CD4-positive, alpha-beta T cell treated with Interferon gamma for 1 hour (primary cell): ENCODE results near the gene PHAX.
A peak's percentile ranks its signal among the peaks of the same experiment; 100 is the strongest.
"Not testable (repeated sequence)": the region's sequence is repeated elsewhere in the genome, so short reads cannot be mapped to it uniquely, and the experiment has no call there.

ENCODE experiments used
- DNase-seq: peaks from one replicate; pipeline ENCODE4 v3.0.0-alpha.2; 2020

Gene PHAX, protein sequence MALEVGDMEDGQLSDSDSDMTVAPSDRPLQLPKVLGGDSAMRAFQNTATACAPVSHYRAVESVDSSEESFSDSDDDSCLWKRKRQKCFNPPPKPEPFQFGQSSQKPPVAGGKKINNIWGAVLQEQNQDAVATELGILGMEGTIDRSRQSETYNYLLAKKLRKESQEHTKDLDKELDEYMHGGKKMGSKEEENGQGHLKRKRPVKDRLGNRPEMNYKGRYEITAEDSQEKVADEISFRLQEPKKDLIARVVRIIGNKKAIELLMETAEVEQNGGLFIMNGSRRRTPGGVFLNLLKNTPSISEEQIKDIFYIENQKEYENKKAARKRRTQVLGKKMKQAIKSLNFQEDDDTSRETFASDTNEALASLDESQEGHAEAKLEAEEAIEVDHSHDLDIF

DNA sequence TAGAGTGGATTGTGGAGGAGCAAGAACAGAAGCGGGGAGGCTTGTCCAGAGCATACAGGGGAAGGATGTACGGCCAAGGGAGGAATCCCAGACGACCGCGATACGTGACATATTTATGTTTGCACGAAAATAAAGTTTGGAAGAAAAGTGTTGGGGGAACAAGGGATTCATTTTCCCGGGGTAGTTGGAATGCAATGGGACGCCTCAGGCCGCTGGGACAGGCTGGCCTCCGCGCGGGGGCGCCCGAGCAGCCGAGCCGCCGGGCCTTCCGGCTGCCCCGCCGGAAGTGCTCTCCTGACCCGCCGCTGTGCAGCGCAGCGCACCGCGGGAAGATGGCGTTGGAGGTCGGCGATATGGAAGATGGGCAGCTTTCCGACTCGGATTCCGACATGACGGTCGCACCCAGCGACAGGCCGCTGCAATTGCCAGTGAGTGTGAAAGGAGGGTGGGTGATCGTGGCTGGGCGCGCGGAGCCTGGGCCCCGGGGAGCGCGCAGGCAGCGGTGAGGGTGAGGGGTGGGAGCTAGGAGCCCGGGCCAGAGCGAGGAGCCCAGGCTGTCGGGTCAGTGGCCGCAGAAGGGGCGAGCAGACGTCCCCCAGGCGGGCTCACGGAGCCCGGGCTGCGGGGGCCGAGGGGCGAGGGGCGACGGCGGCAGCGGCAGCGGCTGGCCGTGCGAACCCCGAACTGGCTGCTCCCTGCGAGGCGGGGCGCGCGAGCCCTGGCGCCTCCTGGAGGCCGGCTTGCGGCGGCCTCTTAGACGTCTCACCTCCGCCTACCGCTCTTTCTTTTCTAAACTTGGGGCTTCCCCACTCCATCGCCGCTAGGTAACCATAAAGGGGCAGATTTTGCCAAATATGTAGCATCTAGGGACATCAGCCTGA is at the start of gene PHAX:
TSS of gene PHAX (plus strand) at position 317 of the 881 bp plus-strand sequence. CDS start at position 333, 16 bp downstream.
- peak; percentile 74 for DNase-seq

DNA sequence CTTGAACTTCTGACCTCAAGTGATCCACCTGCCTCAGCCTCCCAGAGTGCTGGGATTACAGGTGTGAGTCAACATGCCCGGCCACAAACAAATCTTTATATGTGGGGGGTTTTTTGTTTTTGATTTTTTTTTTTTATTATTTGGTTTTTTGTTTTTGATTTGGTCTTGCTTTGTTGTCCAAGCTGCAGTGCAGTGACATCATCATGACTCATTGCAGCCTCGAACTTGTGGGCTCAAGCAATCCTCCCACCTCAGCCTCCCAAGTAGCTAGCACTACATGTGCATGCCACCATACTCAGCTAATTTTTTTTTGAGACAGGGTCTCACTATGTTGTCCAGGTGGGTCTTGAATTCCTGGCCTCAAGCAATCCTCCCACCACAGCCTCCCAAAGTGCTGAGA is 48.1 kb upstream of the PHAX start:
- no peak for DNase-seq

DNA sequence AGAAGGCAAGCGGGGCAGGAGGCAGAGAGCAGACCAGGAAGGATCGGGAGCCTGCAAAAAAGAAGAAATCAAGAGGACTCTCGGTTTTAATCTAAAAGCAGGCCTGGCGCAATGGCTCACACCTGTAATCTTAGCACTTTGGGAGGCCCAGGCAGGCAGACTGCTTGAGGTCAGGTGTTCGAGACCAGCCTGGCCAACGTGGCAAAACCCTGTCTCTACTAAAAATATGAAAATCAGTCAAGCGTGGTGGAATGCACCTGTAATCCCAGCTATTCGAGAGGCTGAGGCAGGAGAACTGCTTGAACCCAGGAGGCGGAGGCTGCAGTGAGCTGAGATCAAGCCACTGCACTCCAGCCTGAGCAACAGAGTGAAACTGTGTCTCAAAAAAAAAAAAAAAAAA is 45.6 kb upstream of the PHAX start:
- DNase-seq = not testable (repeated sequence)

DNA sequence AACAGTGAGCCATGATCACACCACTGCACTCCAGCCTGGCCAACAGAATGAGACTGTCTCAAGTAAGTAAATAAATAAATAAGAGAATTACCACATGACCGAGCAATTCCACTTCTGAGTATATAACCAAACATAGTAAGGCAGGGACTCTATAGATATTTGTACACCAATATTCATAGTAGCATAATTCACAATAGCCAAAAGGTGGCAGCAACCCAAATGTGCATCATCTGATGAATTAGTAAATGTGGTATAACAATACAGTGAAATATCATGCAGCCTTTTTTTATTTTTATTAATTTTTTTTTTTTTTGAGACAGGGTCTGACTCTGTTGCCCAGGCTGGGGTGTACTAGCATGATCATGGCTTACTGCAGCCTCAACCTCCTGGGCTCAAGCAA is 38.8 kb upstream of the PHAX start:
- no peak for DNase-seq

DNA sequence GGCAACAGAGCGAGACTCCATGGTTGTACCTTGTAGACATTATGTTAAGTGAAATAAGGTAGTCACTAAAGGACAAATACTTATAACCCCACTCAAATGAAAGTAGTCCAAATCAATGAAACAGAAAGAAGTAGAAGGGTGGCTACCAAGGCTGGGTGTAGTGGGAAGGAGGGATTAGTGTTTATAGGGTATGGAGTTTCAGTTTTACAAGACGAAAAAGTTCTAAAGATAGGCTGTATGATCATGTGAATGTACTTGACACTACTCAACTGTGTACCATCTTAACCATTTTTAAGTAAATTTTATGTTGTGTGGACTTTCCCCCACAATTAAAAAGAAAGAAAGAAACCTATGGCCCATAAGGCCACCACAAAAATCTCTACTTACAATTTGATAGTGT is 37.9 kb upstream of the PHAX start:
- no peak for DNase-seq

DNA sequence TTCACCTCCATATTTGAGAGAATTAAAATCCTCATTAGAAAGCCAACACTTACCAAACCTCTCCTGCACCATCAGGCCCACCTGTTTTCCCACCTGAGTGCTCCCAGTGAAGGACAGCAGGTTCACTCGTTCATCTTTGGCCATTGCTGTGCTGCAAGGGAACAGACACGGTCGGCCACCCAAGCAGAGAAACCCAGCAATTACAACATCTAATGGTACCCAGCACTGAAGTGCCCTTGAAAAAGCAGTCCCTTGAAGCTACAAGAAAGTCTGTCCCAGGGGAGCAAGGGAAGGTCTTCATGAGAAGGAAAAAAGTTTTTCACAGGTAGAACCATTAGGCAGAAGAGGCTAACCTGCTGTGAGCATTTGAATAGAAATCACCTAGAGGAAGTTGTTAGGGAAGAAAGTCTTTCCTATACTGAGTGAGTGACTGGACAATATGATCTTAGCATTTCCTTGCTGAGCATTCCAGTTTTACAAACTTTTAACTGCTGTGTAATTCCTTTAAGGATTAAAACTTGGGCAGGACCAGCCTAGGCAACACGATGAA is 32.5 kb upstream of the PHAX start:
- DNase-seq = no peak

DNA sequence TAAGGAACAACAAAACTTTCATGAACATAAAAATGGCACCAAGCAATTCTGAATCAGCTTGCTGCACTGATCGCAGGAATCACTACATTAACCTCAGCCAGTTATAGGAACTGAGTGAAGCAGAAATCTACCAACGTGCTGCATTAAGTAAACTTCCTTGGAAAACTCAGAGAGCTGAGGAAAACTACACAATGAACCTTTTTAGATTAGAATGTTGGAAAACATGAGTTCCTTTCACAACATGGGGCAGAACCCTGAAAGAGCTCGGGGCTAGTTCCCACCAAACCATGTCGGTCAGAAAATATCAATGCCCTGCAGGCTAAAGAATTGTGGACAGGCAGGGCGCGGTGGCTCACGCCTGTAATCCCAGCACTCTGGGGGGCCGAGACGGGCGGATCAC is 25.1 kb upstream of the PHAX start:
- DNase-seq = no peak

DNA sequence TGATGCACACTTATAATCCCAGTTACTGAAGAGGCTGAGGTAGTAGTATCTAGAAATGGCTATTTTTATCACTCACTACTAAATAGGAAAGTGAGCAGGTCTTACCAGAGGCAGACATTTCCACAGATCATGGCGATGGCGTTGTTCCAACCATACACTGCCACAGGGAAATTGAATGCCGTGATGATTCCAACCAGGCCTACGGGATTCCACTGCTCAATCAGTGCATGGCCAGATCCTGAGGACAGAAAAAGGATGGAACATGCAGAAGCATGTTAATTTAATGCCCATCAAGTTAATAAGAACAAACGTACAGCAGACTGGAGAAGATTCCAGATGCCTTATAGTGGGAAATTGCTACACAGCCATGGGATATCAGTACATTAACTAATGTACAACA is 23.8 kb upstream of the PHAX start:
- DNase-seq = no peak

DNA sequence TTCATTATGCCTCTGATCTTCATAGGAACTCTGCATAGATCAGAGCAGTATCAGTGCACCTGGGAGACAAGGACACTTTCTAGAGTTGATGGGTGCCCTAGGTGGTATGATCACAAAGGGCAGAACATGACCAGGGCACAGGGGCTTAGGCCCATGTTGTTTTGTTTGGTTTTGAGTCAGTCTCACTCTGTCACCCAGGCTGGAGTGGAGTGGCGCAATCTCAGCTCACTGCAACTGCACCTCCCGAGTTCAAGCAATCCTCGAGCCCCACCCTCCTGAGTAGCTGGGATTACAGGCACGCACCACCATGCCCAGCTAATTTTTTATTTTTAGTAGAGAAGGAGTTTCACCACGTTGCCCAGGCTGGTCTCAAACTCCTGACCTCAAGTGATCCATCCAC is 23.3 kb upstream of the PHAX start:
- DNase-seq = no peak

DNA sequence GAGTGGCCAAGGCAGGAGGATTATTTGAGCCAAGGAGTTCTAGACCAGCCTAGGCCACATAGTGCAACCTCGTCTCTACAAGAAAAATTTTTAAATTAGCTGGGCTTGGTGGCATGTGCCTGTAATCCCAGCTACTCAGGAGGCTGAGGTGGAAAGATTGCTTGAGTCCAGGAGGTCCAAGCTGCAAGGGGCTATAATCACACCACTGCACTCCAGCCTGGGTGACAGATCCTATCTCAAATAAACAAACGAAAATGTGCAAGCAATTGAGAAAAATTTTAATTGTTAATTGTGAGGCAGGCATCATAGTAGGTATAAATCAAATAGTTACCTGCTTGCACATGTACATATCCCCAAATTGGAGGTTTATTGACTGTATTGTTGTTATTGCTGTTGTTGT is 21.0 kb upstream of the PHAX start:
- no peak for DNase-seq

DNA sequence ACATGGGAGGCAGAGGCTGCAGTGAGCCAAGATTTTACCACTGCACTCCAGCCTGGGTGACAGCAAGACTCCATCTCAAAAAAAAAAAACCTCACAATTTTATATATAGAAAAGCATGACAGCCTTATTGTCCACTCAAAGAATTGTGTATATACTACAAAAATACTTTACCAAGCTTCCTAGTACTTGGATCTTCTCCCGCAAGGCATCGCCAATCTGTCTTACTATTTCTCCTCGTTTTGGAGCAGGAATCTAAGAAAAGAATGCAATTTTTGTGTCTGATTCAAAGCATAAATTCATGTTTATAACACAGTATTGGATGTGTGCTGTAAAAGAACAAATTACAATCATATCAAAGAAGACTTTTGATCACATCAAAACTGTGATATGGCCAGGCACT is 17.0 kb upstream of the PHAX start:
- no peak for DNase-seq

DNA sequence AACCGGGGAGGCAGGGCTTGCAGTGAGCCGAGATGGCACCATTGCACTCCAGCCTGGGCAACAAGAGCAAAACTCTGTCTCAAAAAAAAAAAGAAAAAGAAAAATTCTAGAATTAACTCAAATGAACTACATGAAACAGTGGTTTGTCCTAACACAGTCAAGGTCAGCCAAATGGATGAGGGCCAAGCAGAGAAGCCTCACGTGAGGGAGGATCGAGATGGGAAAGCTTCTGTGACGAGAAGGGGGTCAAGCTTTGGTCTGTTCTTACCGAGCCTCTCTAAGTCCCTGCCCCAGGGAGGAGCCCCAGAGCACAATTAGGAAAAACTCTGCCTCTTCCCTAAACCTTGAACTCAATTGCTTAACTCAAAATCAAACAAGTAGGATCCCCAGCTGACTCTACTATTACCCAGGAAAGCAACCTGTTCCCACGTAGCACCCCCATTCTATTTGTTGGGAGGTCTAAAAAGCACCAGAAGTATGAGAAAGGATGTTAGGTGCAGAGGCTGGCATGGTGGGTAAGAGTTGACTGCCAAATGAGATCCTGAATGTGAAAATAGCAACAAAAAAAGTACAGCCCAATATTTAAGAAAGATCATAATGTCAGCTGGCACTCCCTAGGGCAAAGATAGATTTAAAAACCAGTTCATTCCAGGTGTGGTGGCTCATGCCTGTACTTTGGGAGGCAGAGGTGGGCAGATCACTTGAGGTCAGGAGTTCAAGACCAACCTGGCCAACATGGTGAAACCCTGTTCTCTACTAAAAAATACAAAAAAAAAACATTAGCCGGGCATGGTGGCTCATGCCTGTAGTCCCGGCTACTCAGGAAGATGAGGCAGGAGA is 13.0 kb upstream of the PHAX start:
- no peak for DNase-seq

DNA sequence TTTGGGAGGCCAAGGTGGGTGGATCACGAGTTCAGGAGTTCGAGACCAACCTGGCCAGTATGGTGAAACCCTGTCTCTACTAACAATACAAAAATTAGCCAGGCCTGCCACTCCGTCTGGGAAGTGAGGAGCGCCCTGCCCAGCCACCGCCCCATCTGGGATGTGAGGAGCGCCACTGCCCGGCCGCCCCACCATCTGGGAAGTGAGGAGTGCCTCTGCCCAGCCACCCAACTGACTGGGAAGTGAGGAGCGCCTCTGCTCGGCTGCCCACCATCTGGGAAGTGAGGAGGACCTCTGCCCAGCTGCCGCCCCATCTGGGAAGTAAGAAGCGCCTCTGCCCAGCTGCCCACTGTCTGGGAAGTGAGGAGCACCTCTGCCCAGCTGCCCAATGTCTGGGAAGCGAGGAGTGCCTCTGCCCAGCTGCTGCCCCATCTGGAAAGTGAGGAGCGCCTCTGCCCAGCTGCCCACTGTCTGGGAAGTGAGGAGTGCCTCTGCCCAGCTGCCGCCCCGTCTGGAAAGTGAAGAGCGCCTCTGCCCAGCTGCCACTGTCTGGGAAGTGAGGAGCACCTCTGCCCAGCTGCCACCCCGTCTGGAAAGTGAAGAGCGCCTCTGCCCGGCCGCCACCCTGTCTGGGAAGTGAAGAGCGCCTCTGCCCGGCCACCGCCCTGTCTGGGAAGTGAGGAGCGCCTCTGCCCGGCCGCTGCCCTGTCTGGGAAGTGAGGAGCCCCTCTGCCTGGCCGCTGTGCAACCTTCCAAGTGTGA is 11.0 kb upstream of the PHAX start:
- no peak for DNase-seq

DNA sequence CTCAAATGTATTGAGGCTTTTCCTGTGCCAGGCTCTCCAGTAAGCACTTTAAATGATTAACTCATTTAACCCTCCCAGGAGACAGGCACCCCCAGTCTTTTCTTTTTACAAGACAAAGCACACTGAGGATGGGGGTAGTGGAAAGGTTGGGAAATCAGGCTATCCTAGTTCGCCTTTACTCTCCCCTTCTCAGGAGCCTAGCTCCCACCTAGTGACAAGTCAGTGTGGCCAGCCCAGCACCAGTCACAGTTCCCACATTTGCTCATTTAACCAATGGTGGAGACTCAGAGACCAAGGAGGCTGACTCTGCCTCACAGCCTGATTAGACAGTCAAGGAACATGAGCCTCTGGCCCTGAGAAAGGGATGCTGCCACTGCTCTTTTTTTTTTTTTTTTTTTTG is 9.2 kb upstream of the PHAX start:
- DNase-seq = no peak

DNA sequence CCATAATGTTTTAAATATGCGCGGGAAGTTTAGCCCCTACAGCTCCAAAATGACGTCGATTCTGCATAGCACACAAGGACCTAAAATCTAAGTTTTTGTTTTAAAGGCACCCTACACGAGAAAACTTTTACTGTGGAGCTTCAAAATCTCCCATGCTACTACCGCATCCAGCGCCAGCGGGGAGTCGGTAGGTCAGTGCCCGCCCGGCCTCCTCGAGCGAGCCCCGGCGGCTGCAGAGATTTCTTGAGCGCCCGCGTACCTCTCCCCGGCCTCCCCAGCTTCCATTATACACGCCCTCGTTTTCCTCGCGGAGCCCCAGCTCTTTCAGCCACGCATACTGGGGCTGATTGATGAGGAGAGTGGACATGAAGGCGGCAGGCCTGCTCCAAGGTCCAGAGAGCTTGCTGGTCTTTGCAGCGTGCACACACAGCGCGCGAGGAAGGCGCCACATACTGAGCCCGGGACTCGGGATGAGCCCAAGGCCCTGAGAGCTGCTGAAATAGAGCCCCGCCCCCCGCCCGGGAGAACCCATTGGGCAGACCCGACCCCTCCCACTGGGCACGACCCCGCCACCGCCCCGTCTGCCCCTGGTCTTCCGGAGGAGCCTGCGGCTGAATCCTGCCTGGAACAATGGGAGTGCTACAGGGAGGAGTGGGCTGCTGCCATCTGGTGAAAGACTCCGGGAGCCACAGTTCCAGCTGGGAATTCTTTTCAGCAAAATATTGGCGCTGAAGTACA is 5.8 kb upstream of the PHAX start, which contains the start of gene ALDH7A1:
TSS of gene ALDH7A1 (minus strand) at position 472 of the 738 bp plus-strand sequence. CDS start at position 451, 21 bp downstream.
- DNase-seq = peak; percentile 41

DNA sequence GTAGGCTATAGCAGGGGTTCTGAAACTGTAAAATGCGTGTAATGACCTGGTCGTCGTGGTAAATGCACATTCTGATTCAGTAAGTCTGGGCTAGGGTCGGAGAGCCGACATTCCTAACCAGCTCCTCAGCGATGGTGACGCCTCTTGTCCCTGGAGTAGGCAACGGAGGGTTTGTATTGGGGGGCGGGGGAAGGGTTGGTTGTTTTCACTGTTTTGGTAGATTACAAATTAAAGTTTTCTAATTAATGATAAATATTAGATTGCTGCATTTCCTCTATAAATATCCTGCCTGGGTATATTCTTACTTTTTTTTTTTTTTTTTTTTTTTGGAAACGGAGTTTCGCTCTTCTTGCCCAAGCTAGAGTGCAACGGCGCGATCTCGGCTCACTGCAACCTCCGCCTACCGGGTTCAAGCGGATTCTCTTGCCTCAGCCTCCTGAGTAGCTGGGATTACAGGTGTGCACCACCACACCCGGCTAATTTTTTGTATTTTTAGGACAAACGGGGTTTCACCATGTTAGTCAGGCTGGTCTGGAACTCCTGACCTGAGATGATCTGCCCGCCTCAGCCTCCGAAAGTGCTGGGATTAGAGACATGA is 5.2 kb upstream of the PHAX start:
- DNase-seq = no peak

DNA sequence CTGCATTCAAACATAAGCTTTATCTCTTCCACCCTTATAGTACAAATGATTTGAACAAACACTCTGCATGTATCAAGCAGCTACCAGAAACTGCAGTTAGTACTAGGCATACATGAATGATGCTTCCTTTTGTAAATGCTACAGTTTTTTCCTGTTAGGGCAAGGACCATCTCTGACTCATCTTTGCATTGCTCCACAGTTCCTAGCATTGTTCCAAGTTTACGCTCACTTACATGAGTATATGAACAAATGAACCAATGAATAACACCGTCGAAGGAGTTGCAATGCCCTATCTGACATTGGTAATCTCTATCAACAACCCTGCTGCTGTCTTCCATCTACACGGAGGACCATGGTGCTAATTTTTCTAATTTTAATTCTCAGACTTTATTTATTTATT is 3.6 kb upstream of the PHAX start:
- no peak for DNase-seq

DNA sequence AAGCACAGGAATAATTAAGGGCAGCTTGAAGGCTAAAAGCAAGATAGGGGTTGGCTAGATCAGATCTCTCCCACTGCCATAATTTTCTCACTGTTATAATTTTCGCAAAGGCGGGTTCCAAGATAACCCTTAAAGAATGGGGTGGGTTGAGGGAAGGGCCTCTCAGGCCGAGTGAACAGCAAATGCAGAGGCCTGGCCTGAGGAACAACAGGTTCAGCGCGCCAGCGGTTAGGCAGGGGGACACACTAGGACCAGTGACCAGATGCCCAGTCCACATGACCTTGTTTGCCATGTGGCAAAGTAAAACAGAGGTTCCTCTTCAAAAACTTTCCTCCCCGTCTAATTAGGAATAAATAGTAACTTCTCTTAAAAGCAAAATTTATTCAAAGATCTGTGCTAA is 1.2 kb upstream of the PHAX start:
- no peak for DNase-seq

DNA sequence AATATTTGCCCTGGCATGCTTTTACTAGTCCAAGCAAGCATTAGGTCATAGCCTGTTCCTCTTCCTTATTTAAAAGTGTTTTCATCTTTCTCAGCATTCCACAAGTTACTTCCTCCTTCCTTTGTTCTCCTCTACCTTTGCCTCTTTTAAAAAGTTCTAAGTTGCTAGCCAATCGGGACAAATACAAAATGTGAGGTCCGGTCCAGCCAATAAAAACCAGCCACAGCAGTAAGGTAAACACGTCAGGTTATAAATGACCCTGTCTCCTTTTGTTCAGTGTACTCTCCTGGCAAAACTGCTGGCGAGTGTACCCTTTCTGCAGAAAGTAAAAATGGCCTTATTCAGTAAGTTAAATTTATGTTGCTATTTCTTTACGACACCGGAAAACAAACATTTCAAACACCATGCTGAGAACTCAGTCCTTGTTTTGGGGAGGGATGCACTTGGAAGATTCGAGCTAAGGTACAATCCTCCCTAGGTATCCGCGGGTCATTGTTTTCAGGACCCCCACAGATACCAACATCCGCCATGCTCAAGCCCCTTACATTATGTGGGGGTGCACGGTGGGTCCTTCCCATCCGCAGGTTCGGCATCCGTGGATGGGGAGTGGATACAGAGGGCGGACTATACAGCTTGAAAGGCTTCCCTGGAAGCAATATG is 646 bp upstream of the PHAX start:
- DNase-seq = not testable (repeated sequence)

DNA sequence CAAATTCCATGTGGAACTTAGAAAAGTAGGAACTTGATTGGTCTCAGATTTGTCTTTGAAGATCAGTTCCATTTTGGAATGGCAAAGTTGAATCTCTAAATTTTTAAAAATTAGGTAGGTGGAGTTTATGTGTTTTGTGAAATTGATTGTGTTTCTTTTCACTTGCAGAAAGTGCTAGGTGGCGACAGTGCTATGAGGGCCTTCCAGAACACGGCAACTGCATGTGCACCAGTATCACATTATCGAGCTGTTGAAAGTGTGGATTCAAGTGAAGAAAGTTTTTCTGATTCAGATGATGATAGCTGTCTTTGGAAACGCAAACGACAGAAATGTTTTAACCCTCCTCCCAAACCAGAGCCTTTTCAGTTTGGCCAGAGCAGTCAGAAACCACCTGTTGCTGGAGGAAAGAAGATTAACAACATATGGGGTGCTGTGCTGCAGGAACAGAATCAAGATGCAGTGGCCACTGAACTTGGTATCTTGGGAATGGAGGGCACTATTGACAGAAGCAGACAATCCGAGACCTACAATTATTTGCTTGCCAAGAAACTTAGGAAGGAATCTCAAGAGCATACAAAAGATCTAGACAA is 2.8 kb downstream of the PHAX start:
- no peak for DNase-seq
